IMR-90 (cell line): ENCODE data around the gene FAM234A. TPM values are rescaled to one million over a fixed set of nuclear protein-coding genes. Genes with fewer than 3 reads are reported as not detected.
A peak's percentile ranks its signal among the peaks of the same experiment; 100 is the strongest.
"Not testable (repeated sequence)": the region's sequence is repeated elsewhere in the genome, so short reads cannot be mapped to it uniquely, and the experiment has no call there.

Source experiments
- ATAC-seq: fragments of 200-7000 bp; cut with Tn5 transposase; 2 replicates; pipeline ENCODE4 v1.9.1; 2020; ENCODE audit warnings: low read depth, mild to moderate bottlenecking, moderate library complexity
- BruUV-seq: library from RNA; stranded (reverse); fragments of 400-500 nt; replicated peaks from 2 replicates; lab custom pipeline; 2021; lab: Mats Ljungman, UMichigan
- CTCF ChIA-PET: fragments of 300-600 bp; formaldehyde crosslinking; extraction: SDS; loops from one replicate; lab custom pipeline; 2021; ENCODE audit warnings: antibody characterized with exemption; lab: Yijun Ruan, JAX
- POLR2A ChIA-PET: fragments of 300-600 bp; sonication (Branson Sonifier 250); formaldehyde crosslinking; loops from one replicate; lab custom pipeline; 2022; ENCODE audit warnings: antibody characterized with exemption; ENCODE audit not compliant: unreplicated experiment; lab: Charles Lee
- DNase-seq: peaks from one replicate; pipeline ENCODE4 v3.0.0; 2013
- H2AFZ ChIP-seq: replicated peaks from 2 replicates; pipeline ENCODE3; 2013; ENCODE audit warnings: low read length, mild to moderate bottlenecking; ENCODE audit not compliant: poor library complexity
- H2AK5ac ChIP-seq: 2 replicates; pipeline ENCODE4 v1.6.1; 2013; ENCODE audit warnings: low read depth, low read length, inconsistent platforms
- H2AK9ac ChIP-seq: replicated peaks from 2 replicates; pipeline ENCODE3; 2013; ENCODE audit warnings: mild to moderate bottlenecking, low read depth, low read length, moderate library complexity; ENCODE audit not compliant: poor library complexity
- H2BK120ac ChIP-seq: 2 replicates; pipeline ENCODE4 v1.6.1; 2013; ENCODE audit warnings: low read depth, low read length, inconsistent platforms
- H2BK15ac ChIP-seq: 3 replicates; pipeline ENCODE4 v1.6.1; 2013; ENCODE audit warnings: low read depth, low read length, inconsistent platforms
- H2BK20ac ChIP-seq: 2 replicates; pipeline ENCODE4 v1.6.1; 2013; ENCODE audit warnings: low read depth, mild to moderate bottlenecking, inconsistent platforms, low read length, moderate library complexity
- H2BK5ac ChIP-seq: 2 replicates; pipeline ENCODE4 v1.6.1; 2013; ENCODE audit warnings: mild to moderate bottlenecking, low read depth, low read length, inconsistent platforms; ENCODE audit not compliant: poor library complexity, severe bottlenecking
- H3K14ac ChIP-seq: replicated peaks from 2 replicates; pipeline ENCODE4 v1.6.1; 2013; ENCODE audit warnings: low read depth, low read length, inconsistent platforms
- H3K18ac ChIP-seq: 2 replicates; pipeline ENCODE4 v1.6.1; 2013; ENCODE audit warnings: low read depth, low read length, control low read depth
- H3K23ac ChIP-seq: 2 replicates; pipeline ENCODE4 v1.6.1; 2013; ENCODE audit warnings: low read depth, low read length, inconsistent platforms
- H3K27ac ChIP-seq: 2 replicates; pipeline ENCODE4 v1.5.1; 2013; ENCODE audit warnings: mild to moderate bottlenecking, control low read depth, low read length; ENCODE audit not compliant: insufficient read depth
- H3K27me3 ChIP-seq: 2 replicates; pipeline ENCODE4 v1.6.1; 2013; ENCODE audit warnings: low read length; ENCODE audit not compliant: control insufficient read depth, insufficient read depth
- H3K36me3 ChIP-seq: 2 replicates; pipeline ENCODE4 v1.6.1; 2013; ENCODE audit warnings: low read length, mixed read lengths; ENCODE audit not compliant: control insufficient read depth, insufficient read depth
- H3K4ac ChIP-seq: 2 replicates; pipeline ENCODE4 v1.6.1; 2013; ENCODE audit warnings: low read depth, low read length, inconsistent platforms
- H3K4me1 ChIP-seq: 2 replicates; pipeline ENCODE4 v1.6.1; 2013; ENCODE audit warnings: low read length, mixed read lengths; ENCODE audit not compliant: control insufficient read depth, insufficient read depth
- H3K4me2 ChIP-seq: 2 replicates; pipeline ENCODE4 v1.6.1; 2013; ENCODE audit warnings: low read depth, mild to moderate bottlenecking, control low read depth, low read length, moderate library complexity
- H3K4me3 ChIP-seq: 2 replicates; pipeline ENCODE4 v1.5.1; 2013; ENCODE audit warnings: low read depth, mild to moderate bottlenecking, control low read depth, low read length, moderate library complexity; ENCODE audit not compliant: insufficient read depth
- H3K56ac ChIP-seq: 2 replicates; pipeline ENCODE4 v1.6.1; 2013; ENCODE audit warnings: low read length, inconsistent platforms; ENCODE audit not compliant: insufficient read depth; ENCODE audit errors: extremely low read depth
- H3K79me1 ChIP-seq, 2 experiments: 2 replicates each; pipeline ENCODE4 v1.6.1; 2013; ENCODE audit warnings: low read length in 2 of 2, inconsistent platforms in 1 of 2, low read depth in 1 of 2
- H3K9ac ChIP-seq: 2 replicates; pipeline ENCODE4 v1.6.1; 2013; ENCODE audit warnings: low read depth, low read length, control low read depth
- H3K9me1 ChIP-seq: 2 replicates; pipeline ENCODE4 v1.6.1; 2013; ENCODE audit warnings: low read length, inconsistent platforms; ENCODE audit not compliant: insufficient read depth
- H3K9me3 ChIP-seq: 2 replicates; pipeline ENCODE4 v1.6.1; 2013; ENCODE audit warnings: low read length; ENCODE audit not compliant: control insufficient read depth, insufficient read depth
- H4K20me1 ChIP-seq: 2 replicates; pipeline ENCODE4 v1.6.1; 2013; ENCODE audit warnings: low read length, inconsistent platforms; ENCODE audit not compliant: insufficient read depth
- H4K5ac ChIP-seq: 2 replicates; pipeline ENCODE4 v1.6.1; 2013; ENCODE audit warnings: mild to moderate bottlenecking, low read depth, low read length, control low read depth
- H4K8ac ChIP-seq, 2 experiments: 2 replicates each; pipeline ENCODE4 v1.6.1; 2013; ENCODE audit warnings: low read depth in 2 of 2, low read length in 2 of 2, control low read depth in 1 of 2, inconsistent platforms in 1 of 2
- H4K91ac ChIP-seq: 2 replicates; pipeline ENCODE4 v1.6.1; 2013; ENCODE audit warnings: low read depth, low read length, inconsistent platforms; ENCODE audit not compliant: insufficient read depth
- CEBPB ChIP-seq: IDR thresholded peaks from 2 replicates; pipeline ENCODE4 v1.6.1; 2012; ENCODE audit warnings: low read depth, low read length, improper control_type of control experiment
- WGBS, 2 experiments: methylation state at CpG; one replicate each; pipeline versions ENCODE4 v1.1.5 to v1.1.7; 2013; ENCODE audit warnings: missing lambda C conversion rate in 2 of 2; ENCODE audit not compliant: insufficient read length in 1 of 2; ENCODE audit errors: extremely low coverage in 2 of 2; 5-methylcytosine and 5-hydroxymethylcytosine counted together
- dilution Hi-C: fragments of 300-500 bp; cut with HindIII; formaldehyde crosslinking; loops from one replicate; pipeline ENCODE4 v1.14.3; 2018; ENCODE audit warnings: low sequenced_read_pairs; ENCODE audit not compliant: unreplicated experiment
- in situ Hi-C: fragments of 300-500 bp; cut with MboI; formaldehyde crosslinking; loops from 3 replicates; pipeline ENCODE4 v1.14.3; 2019; ENCODE audit warnings: low sequenced_read_pairs, inconsistent platforms, mixed read lengths
- intact Hi-C: fragments of 100-400 bp; cut with micrococcal nuclease; formaldehyde crosslinking; loops from 2 replicates; pipeline ENCODE4 v1.10.0; 2022
- polyA plus RNA-seq, 3 experiments: library from polyadenylated mRNA; depleted of rRNA; stranded (reverse); fragments of >200 nt; gene quantifications; 2 replicates each; pipeline ENCODE4 v1.2.3, GENCODE V29; 2012; ENCODE audit warnings: low replicate concordance in 1 of 3
- total RNA-seq: library from RNA; depleted of rRNA; stranded (reverse); fragments of >200 nt; gene quantifications from 2 replicates; pipeline ENCODE4 v1.2.3, GENCODE V29; 2012

FAM234A gene
- total and polyA plus RNA-seq, 2 of the 4 experiments (the other 2 are of a cell fraction) = 30.3 to 64.2 TPM

DNA sequence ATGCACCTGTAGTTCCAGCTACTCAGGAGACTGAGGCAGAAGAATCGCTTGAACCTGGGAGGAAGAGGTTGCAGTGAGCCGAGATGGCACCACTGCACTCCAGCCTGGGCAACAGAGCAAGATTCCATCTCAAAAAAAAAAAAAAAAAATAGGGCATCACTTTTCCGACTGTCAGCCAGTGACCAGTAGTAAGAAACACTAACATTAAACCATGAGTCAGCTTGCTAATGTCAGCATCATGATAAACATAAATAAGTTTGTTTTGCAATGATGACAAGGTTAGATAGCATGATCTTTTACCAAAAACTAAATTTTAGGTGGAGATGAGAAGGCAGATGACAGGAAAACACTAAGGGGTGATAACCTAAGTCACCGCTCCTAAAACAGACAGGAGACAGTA, 25.3 kb upstream of the FAM234A start:
- H4K5ac ChIP-seq, H3K27me3 ChIP-seq, H2BK15ac ChIP-seq, POLR2A ChIA-PET, H4K91ac ChIP-seq, H3K4me2 ChIP-seq, H4K8ac ChIP-seq, H3K14ac ChIP-seq, H3K18ac ChIP-seq, H2BK120ac ChIP-seq, H3K23ac ChIP-seq, in situ Hi-C loops, H3K9me3 ChIP-seq, dilution Hi-C loops, H2AK9ac ChIP-seq, H2BK5ac ChIP-seq, H3K27ac ChIP-seq, H2AFZ ChIP-seq, H3K9ac ChIP-seq, H3K4me1 ChIP-seq, BruUV-seq, H2AK5ac ChIP-seq, H2BK20ac ChIP-seq, H3K4me3 ChIP-seq, H3K56ac ChIP-seq, H3K9me1 ChIP-seq, intact Hi-C loops, H3K4ac ChIP-seq: not testable (repeated sequence)
- peak; percentile 15 for DNase-seq
- CTCF ChIA-PET = interaction anchor here (0.6 kb wide), 1 partner anchor 59 kb away, joined by 4 read pairs; no protein-coding TSS in a partner anchor
- peaks cover 42 to 81% of the 10 kb centered on the region in 2 experiments for H3K79me1 ChIP-seq
- WGBS, 2 experiments = no CpG with 5 or more reads among the region's 4 CpGs
- ATAC-seq = peak; percentile 58
- H4K20me1 ChIP-seq = peaks cover 65% of the 10 kb centered on the region
- TF ChIP-seq CEBPB = peak; percentile 21; the same call in 1 of the 2 replicates
- peaks cover 56% of the 10 kb centered on the region for H3K36me3 ChIP-seq

DNA sequence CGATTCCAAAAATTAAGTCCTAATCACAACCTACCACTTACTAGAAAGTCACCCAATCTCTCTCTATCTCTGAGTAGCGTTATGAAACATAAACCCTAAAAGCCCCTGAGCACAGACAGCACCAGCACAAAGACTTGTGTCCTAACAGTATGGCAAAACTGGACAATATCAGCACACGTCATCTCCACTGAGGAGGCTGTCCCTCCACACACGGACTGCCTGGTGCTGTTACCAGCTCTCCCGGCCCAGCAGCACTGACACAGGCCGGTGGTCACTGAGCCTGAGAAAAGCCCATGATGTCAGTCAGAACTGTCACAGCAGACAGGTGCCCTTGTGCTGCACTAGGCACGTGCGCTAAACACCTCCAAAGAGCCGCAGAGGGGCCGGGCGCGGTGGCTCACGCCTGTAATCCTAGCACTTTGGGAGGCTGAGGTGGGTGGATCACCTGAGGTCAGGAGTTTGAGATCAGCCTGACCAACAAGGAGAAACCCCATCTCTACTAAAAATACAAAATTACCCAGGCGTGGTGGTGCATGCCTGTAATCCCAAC, 22.9 kb upstream of the FAM234A start:
- H2AK5ac ChIP-seq, DNase-seq, H2AK9ac ChIP-seq, H3K9ac ChIP-seq, H3K27me3 ChIP-seq, H3K9me3 ChIP-seq, H3K56ac ChIP-seq, in situ Hi-C loops, intact Hi-C loops, H3K4me1 ChIP-seq, H4K5ac ChIP-seq, ATAC-seq, H2AFZ ChIP-seq, H3K23ac ChIP-seq, dilution Hi-C loops, H3K9me1 ChIP-seq, H2BK20ac ChIP-seq, H3K27ac ChIP-seq, H3K4me2 ChIP-seq, H3K14ac ChIP-seq, BruUV-seq, POLR2A ChIA-PET, H2BK120ac ChIP-seq, H4K8ac ChIP-seq, H4K91ac ChIP-seq, H2BK5ac ChIP-seq, H3K4ac ChIP-seq, H3K18ac ChIP-seq, H3K4me3 ChIP-seq, H2BK15ac ChIP-seq: not testable (repeated sequence)
- Histone ChIP-seq H3K79me1 (peaks cover 34 to 80% of the 10 kb centered on the region in 2 experiments), H3K36me3 (peaks cover 50% of the 10 kb centered on the region), H4K20me1 (peaks cover 83% of the 10 kb centered on the region)
- 91% methylated on average over 4 of the region's 14 CpGs; no CpG with 5 or more reads in 1 of the 2 experiments for WGBS, 2 experiments
- CTCF ChIA-PET = interaction anchor here (0.6 kb wide), 1 partner anchor 13 kb away, joined by 5 read pairs; no protein-coding TSS in a partner anchor
